CD14-positive monocyte (primary cell): ENCODE measurements around the gene ARFGAP2. TPM values are rescaled to one million over a fixed set of nuclear protein-coding genes. Genes with fewer than 3 reads are reported as not detected.

ENCODE experiments used
- DNase-seq, 3 donors: peaks; one replicate each; pipeline ENCODE4 v3.0.0-alpha.2; 2011 to 2022
- H2AFZ ChIP-seq: 2 replicates; pipeline ENCODE4 v1.6.0; 2012; ENCODE audit warnings: mild to moderate bottlenecking, low read depth, low read length, inconsistent platforms; ENCODE audit not compliant: insufficient read depth, poor library complexity, severe bottlenecking
- H3K27ac ChIP-seq, 2 donors: 1 replicate in 1 of 2; 2 replicates in 1 of 2; pipeline ENCODE4 v1.5.1; 2012 to 2013; ENCODE audit warnings: low read length in 2 of 2, control low read depth in 1 of 2, inconsistent platforms in 1 of 2, low read depth in 1 of 2, mild to moderate bottlenecking in 1 of 2
- H3K27me3 ChIP-seq, 2 donors: one replicate each; pipeline versions ENCODE4 v1.6.0 to v1.6.1; 2011 to 2013; ENCODE audit warnings: low read length in 2 of 2; ENCODE audit not compliant: control insufficient read depth in 2 of 2, insufficient read depth in 2 of 2
- H3K36me3 ChIP-seq, 2 donors: replicated peaks in 1 of 2; 1 replicate in 1 of 2; 2 replicates in 1 of 2; pipeline versions ENCODE4 v1.5.1 to v1.6.1; 2012 to 2013; ENCODE audit warnings: low read length in 2 of 2, control low read depth in 1 of 2, inconsistent platforms in 1 of 2, mild to moderate bottlenecking in 1 of 2; ENCODE audit not compliant: insufficient read depth in 2 of 2, control insufficient read depth in 1 of 2
- H3K4me1 ChIP-seq, 2 donors: 1 replicate in 1 of 2; 2 replicates in 1 of 2; pipeline versions ENCODE4 v1.5.1 to v1.6.1; 2012 to 2013; ENCODE audit warnings: low read length in 2 of 2, control low read depth in 1 of 2, inconsistent platforms in 1 of 2, mild to moderate bottlenecking in 1 of 2, moderate library complexity in 1 of 2; ENCODE audit not compliant: insufficient read depth in 2 of 2, control insufficient read depth in 1 of 2
- H3K4me2 ChIP-seq: replicated peaks from 2 replicates; pipeline ENCODE3; 2012; ENCODE audit warnings: low read length, moderate library complexity, mild to moderate bottlenecking; ENCODE audit not compliant: poor library complexity, severe bottlenecking; ENCODE audit errors: extremely low read depth
- H3K4me3 ChIP-seq, 3 experiments: fragments of 200-600 bp in 1 of 3; sonication (generic) in 1 of 3; replicated peaks in 1 of 3; 1 replicate in 2 of 3; 2 replicates in 1 of 3; pipeline ENCODE4 v1.5.1; 2011 to 2013; ENCODE audit warnings: low read length in 3 of 3, mild to moderate bottlenecking in 3 of 3, control low read depth in 2 of 3, low read depth in 2 of 3, inconsistent platforms in 1 of 3, moderate library complexity in 1 of 3
- H3K79me2 ChIP-seq: 2 replicates; pipeline ENCODE4 v1.6.0; 2012; ENCODE audit warnings: mild to moderate bottlenecking, control low read depth, inconsistent platforms, low read length, moderate library complexity; ENCODE audit not compliant: insufficient read depth
- H3K9ac ChIP-seq: 2 replicates; pipeline ENCODE4 v1.6.0; 2017; ENCODE audit warnings: low read length, mild to moderate bottlenecking; ENCODE audit not compliant: insufficient read depth, poor library complexity, severe bottlenecking
- H3K9me3 ChIP-seq, 2 donors: replicated peaks in 1 of 2; 1 replicate in 1 of 2; 2 replicates in 1 of 2; pipeline versions ENCODE4 v1.5.1 to v1.6.1; 2012 to 2013; ENCODE audit warnings: low read length in 2 of 2, control low read depth in 1 of 2; ENCODE audit not compliant: control insufficient read depth in 1 of 2, insufficient read depth in 1 of 2
- H4K20me1 ChIP-seq: 2 replicates; pipeline ENCODE4 v1.6.0; 2012; ENCODE audit warnings: mild to moderate bottlenecking, low read length, control low read depth, moderate library complexity; ENCODE audit not compliant: insufficient read depth
- H3K27ac Mint-ChIP-seq, 7 donors: one replicate each; pipeline ENCODE4 v1.8.0; 2020; ENCODE audit warnings: mild to moderate bottlenecking in 7 of 7, mixed read lengths in 7 of 7, moderate library complexity in 6 of 7, inconsistent platforms in 2 of 7
- H3K27me3 Mint-ChIP-seq, 3 donors: one replicate each; pipeline ENCODE4 v1.8.0; 2021 to 2022; ENCODE audit warnings: low read depth in 3 of 3, mild to moderate bottlenecking in 3 of 3, mixed read lengths in 3 of 3, moderate library complexity in 3 of 3, inconsistent platforms in 1 of 3
- H3K36me3 Mint-ChIP-seq, 2 donors: one replicate each; pipeline ENCODE4 v1.8.0; 2020; ENCODE audit warnings: mixed read lengths in 2 of 2, inconsistent platforms in 1 of 2, mild to moderate bottlenecking in 1 of 2
- H3K4me1 Mint-ChIP-seq: one replicate; pipeline ENCODE4 v1.8.0; 2020; ENCODE audit warnings: mild to moderate bottlenecking, mixed read lengths
- H3K4me3 Mint-ChIP-seq, 2 donors: one replicate each; pipeline ENCODE4 v1.8.0; 2020; ENCODE audit warnings: mild to moderate bottlenecking in 2 of 2, mixed read lengths in 2 of 2, moderate library complexity in 1 of 2
- H3K9me3 Mint-ChIP-seq, 7 donors: one replicate each; pipeline ENCODE4 v1.8.0; 2020 to 2022; ENCODE audit warnings: mixed read lengths in 7 of 7, mild to moderate bottlenecking in 6 of 7, moderate library complexity in 6 of 7, inconsistent platforms in 2 of 7
- CTCF ChIP-seq: fragments of 200-600 bp; IDR thresholded peaks from one replicate; pipeline ENCODE4 v1.8.0; 2022; ENCODE audit warnings: antibody characterized with exemption, mild to moderate bottlenecking
- WGBS: methylation state at CpG from one replicate; pipeline ENCODE4 v1.1.5; 2013; ENCODE audit warnings: missing lambda C conversion rate; ENCODE audit not compliant: insufficient coverage; 5-methylcytosine and 5-hydroxymethylcytosine counted together
- intact Hi-C, 2 donors: fragments of 100-400 bp; cut with micrococcal nuclease; formaldehyde crosslinking; loops; one replicate each; pipeline versions ENCODE4 v1.15.0 to v1.15.1; 2023
- polyA plus RNA-seq, 3 donors: library from polyadenylated mRNA; depleted of rRNA in 1 of 3; unstranded in 2 of 3; stranded (reverse) in 1 of 3; fragments of 300-500 nt in 2 of 3; fragments of >200 nt in 1 of 3; fragmentation: Illumina TruSeq in 2 of 3; gene quantifications; 1 replicate in 2 of 3; 2 replicates in 1 of 3; pipeline ENCODE4 v1.2.3, GENCODE V29; 2012 to 2021

The ARFGAP2 gene
- polyA plus RNA-seq, 3 donors, result 59.7 to 129 (median 61.0) TPM

DNA sequence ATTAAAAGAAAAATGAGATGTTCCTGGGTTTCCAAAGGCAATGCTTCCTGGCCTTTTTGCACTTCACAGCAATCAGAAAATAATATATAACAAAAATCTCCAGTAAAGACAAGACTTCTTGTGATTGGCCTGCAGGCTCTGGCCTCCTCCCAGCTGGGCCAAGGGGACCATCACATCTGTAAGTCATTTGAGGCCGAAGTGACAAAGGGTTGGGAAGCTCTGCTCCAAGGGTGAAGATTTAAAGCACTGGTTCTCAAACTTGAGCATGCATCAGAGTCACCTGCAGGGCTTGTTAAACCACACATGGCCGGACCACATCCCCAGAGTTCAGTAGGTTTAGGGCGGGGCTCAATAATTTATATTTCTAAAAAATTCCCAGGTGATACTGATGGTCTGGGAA lies 32.1 kb downstream of the ARFGAP2 start:
- peaks cover 0 to 8% of the 10 kb centered on the region in 2 donors for H3K36me3 Mint-ChIP-seq
- Histone ChIP-seq H3K4me1 (no peaks in the 10 kb centered on the region), H3K4me2 (no peak overlapping the region), H2AFZ (no peak overlapping the region), H3K27ac (no peak overlapping the region), H3K27me3 (no peaks in the 10 kb centered on the region), H3K9ac (no peak overlapping the region), H3K79me2 (no peaks in the 10 kb centered on the region), H4K20me1 (no peaks in the 10 kb centered on the region), H3K4me3 (no peak overlapping the region), H3K9me3 (no peaks in the 10 kb centered on the region), H3K36me3 (no peaks in the 10 kb centered on the region)
- H3K27ac Mint-ChIP-seq, result no peak overlapping the region
- H3K4me1 Mint-ChIP-seq, result no peaks in the 10 kb centered on the region
- 100% methylated on average over 1 of the region's 3 CpGs for WGBS
- intact Hi-C loops, result no loop called here
- no peak for TF ChIP-seq CTCF
- H3K9me3 Mint-ChIP-seq, result no peaks in the 10 kb centered on the region
- DNase-seq, result no peak
- no peaks in the 10 kb centered on the region for H3K27me3 Mint-ChIP-seq
- no peak overlapping the region for H3K4me3 Mint-ChIP-seq

DNA sequence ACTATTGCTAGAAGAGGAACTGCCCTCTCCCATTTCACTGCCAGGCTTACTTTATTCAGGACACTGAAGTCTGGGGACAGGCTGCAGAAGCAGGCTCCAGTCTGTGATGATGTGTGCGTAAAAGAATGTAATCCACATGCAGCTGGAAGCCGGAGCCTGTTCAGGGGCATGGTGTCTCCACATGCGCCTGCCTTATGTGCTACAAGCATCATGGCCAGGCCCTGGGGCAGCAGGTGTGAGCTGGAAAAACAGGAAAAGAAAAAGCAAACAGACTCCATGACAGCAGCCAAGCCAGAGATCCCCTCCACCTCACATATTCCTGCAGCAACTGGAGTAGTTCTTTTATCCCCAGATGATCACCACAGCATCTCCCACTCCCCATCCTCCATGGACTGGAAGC lies 33.4 kb downstream of the ARFGAP2 start:
- intact Hi-C loops, result no loop called here
- no peaks in the 10 kb centered on the region for H3K9me3 ChIP-seq
- Mint-ChIP-seq H3K4me3 (no peak overlapping the region), H3K9me3 (no peaks in the 10 kb centered on the region), H3K27ac (no peak overlapping the region), H3K27me3 (no peaks in the 10 kb centered on the region), H3K36me3 (peaks cover 3 to 6% of the 10 kb centered on the region in 2 donors), H3K4me1 (peaks cover 4% of the 10 kb centered on the region)
- no peak for DNase-seq
- H3K4me3 ChIP-seq, result no peak overlapping the region
- 100% methylated on average over 3 of the region's 3 CpGs for WGBS
- H3K4me2 ChIP-seq, result no peak overlapping the region
- H3K4me1 ChIP-seq, result no peaks in the 10 kb centered on the region
- no peak overlapping the region for H3K9ac ChIP-seq
- no peak overlapping the region for H2AFZ ChIP-seq
- H3K79me2 ChIP-seq, result no peaks in the 10 kb centered on the region
- H3K27me3 ChIP-seq, result no peaks in the 10 kb centered on the region
- no peaks in the 10 kb centered on the region for H3K36me3 ChIP-seq
- TF ChIP-seq CTCF, result no peak
- H3K27ac ChIP-seq, result no peak overlapping the region
- no peaks in the 10 kb centered on the region for H4K20me1 ChIP-seq
